Measurements from ENCODE around the gene DNAJC30.

DNA sequence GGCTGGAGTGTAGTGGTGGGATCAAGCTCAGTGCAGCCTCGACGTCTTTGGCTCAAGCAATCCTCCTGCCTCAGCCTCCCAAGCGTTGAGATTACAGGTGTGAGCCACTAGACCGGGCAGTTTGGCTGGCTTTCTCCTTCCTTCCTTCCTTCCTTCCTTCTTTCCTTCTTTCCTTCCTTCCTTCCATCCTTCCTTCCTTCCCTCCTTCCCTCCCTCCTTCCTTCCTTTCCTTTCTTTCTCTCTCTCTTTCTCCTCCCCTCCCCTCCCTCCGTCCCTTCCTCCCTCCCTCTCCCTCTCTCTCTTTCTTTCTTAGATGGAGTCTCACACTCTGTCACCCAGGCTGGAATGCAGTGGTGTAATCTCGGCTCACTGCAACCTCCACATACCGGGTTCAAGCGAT, 23.3 kb downstream of the DNAJC30 start:
- TF ChIP-seq JUND (IDR thresholded peaks at IDR 0.05) (no peak), RCOR1 (IDR thresholded peaks at IDR 0.05; ENCODE audit: low read length) (no peak), EP300 (IDR thresholded peaks at IDR 0.05; ENCODE audit: borderline replicate concordance in 1 of 2, low read depth in 1 of 2, low read length in 1 of 2) (no peak), GATA2 (CRISPR knock-in tag; IDR thresholded peaks at IDR 0.05) (no peak), TAF1 (IDR thresholded peaks at IDR 0.05; ENCODE audit: borderline replicate concordance, low read depth, low read length) (no peak), CHD2 (IDR thresholded peaks at IDR 0.05; ENCODE audit: low read length, partially characterized antibody) (no peak), MXI1 (IDR thresholded peaks at IDR 0.05; ENCODE audit: low read depth, low read length) (no peak), EZH2phosphoT487 (IDR thresholded peaks at IDR 0.05; ENCODE audit: borderline replicate concordance, low read depth) (no peak), POLR2AphosphoS5 (IDR thresholded peaks at IDR 0.05; ENCODE audit: low read depth, low read length) (no peak), FOXM1 (IDR thresholded peaks at IDR 0.05; ENCODE audit: low read depth) (no peak), GABPA (IDR thresholded peaks at IDR 0.05; ENCODE audit: low read depth) (no peak)
- TF ChIP-seq, protein P1, sequence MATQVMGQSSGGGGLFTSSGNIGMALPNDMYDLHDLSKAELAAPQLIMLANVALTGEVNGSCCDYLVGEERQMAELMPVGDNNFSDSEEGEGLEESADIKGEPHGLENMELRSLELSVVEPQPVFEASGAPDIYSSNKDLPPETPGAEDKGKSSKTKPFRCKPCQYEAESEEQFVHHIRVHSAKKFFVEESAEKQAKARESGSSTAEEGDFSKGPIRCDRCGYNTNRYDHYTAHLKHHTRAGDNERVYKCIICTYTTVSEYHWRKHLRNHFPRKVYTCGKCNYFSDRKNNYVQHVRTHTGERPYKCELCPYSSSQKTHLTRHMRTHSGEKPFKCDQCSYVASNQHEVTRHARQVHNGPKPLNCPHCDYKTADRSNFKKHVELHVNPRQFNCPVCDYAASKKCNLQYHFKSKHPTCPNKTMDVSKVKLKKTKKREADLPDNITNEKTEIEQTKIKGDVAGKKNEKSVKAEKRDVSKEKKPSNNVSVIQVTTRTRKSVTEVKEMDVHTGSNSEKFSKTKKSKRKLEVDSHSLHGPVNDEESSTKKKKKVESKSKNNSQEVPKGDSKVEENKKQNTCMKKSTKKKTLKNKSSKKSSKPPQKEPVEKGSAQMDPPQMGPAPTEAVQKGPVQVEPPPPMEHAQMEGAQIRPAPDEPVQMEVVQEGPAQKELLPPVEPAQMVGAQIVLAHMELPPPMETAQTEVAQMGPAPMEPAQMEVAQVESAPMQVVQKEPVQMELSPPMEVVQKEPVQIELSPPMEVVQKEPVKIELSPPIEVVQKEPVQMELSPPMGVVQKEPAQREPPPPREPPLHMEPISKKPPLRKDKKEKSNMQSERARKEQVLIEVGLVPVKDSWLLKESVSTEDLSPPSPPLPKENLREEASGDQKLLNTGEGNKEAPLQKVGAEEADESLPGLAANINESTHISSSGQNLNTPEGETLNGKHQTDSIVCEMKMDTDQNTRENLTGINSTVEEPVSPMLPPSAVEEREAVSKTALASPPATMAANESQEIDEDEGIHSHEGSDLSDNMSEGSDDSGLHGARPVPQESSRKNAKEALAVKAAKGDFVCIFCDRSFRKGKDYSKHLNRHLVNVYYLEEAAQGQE (IDR thresholded peaks at IDR 0.05; ENCODE audit: low read depth, low read length), result no peak
- TF ChIP-seq, protein P2, sequence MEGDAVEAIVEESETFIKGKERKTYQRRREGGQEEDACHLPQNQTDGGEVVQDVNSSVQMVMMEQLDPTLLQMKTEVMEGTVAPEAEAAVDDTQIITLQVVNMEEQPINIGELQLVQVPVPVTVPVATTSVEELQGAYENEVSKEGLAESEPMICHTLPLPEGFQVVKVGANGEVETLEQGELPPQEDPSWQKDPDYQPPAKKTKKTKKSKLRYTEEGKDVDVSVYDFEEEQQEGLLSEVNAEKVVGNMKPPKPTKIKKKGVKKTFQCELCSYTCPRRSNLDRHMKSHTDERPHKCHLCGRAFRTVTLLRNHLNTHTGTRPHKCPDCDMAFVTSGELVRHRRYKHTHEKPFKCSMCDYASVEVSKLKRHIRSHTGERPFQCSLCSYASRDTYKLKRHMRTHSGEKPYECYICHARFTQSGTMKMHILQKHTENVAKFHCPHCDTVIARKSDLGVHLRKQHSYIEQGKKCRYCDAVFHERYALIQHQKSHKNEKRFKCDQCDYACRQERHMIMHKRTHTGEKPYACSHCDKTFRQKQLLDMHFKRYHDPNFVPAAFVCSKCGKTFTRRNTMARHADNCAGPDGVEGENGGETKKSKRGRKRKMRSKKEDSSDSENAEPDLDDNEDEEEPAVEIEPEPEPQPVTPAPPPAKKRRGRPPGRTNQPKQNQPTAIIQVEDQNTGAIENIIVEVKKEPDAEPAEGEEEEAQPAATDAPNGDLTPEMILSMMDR (IDR thresholded peaks at IDR 0.05), result no peak
- TF ChIP-seq, protein P3, sequence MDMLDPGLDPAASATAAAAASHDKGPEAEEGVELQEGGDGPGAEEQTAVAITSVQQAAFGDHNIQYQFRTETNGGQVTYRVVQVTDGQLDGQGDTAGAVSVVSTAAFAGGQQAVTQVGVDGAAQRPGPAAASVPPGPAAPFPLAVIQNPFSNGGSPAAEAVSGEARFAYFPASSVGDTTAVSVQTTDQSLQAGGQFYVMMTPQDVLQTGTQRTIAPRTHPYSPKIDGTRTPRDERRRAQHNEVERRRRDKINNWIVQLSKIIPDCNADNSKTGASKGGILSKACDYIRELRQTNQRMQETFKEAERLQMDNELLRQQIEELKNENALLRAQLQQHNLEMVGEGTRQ (IDR thresholded peaks at IDR 0.05; ENCODE audit: borderline replicate concordance, low read depth, low read length), result no peak

Measured in SK-N-SH (cell line).